KMS-11 (cell line): ENCODE data around the gene ADM2.

Experiments used
- H2AFZ ChIP-seq: fragments of 200-600 bp; sonication (generic); 2 replicates; pipeline ENCODE4 v1.6.1; 2016; ENCODE audit warnings: antibody characterized with exemption, mixed run types, low read depth
- H3K27ac ChIP-seq: fragments of 200-600 bp; sonication (generic); 2 replicates; pipeline ENCODE4 v1.6.1; 2016; ENCODE audit warnings: mild to moderate bottlenecking, mixed run types
- H3K27me3 ChIP-seq: fragments of 200-600 bp; sonication (generic); 2 replicates; pipeline ENCODE4 v1.6.1; 2017; ENCODE audit warnings: mild to moderate bottlenecking, low read depth, mixed run types, moderate library complexity; ENCODE audit not compliant: insufficient read depth
- H3K36me3 ChIP-seq: fragments of 200-600 bp; sonication (generic); 2 replicates; pipeline ENCODE4 v1.6.1; 2017; ENCODE audit warnings: mild to moderate bottlenecking, mixed run types; ENCODE audit not compliant: insufficient read depth
- H3K4me1 ChIP-seq: fragments of 200-600 bp; sonication (generic); 2 replicates; pipeline ENCODE4 v1.6.1; 2016; ENCODE audit warnings: mild to moderate bottlenecking, low read depth, mixed run types; ENCODE audit not compliant: poor library complexity, severe bottlenecking
- H3K4me2 ChIP-seq: fragments of 200-600 bp; sonication (generic); 2 replicates; pipeline ENCODE4 v1.7.0; 2016; ENCODE audit warnings: mild to moderate bottlenecking, mixed run types
- H3K4me3 ChIP-seq: fragments of 200-600 bp; sonication (generic); IDR thresholded peaks from 2 replicates; pipeline ENCODE4 v1.6.1; 2017; ENCODE audit warnings: low read depth, low read length, mixed read lengths; ENCODE audit not compliant: insufficient read depth
- H3K79me2 ChIP-seq: fragments of 200-600 bp; sonication (generic); 2 replicates; pipeline ENCODE4 v1.6.1; 2016; ENCODE audit warnings: low read depth, mixed run types; ENCODE audit not compliant: insufficient read depth
- H3K9ac ChIP-seq: fragments of 200-600 bp; sonication (generic); 2 replicates; pipeline ENCODE4 v1.6.1; 2016; ENCODE audit warnings: mild to moderate bottlenecking, mixed run types
- H4K20me1 ChIP-seq: fragments of 200-600 bp; sonication (generic); 2 replicates; pipeline ENCODE4 v1.6.1; 2016; ENCODE audit warnings: mild to moderate bottlenecking, mixed run types; ENCODE audit not compliant: insufficient read depth
- TF ChIP-seq, protein P1 (sequence below): fragments of 200-600 bp; sonication (generic); conservative IDR thresholded peaks from 2 replicates; pipeline ENCODE4 v1.6.1; 2017; ENCODE audit warnings: low read depth, mild to moderate bottlenecking, antibody characterized with exemption, low read length, moderate library complexity, mixed read lengths

The ADM2 gene

DNA sequence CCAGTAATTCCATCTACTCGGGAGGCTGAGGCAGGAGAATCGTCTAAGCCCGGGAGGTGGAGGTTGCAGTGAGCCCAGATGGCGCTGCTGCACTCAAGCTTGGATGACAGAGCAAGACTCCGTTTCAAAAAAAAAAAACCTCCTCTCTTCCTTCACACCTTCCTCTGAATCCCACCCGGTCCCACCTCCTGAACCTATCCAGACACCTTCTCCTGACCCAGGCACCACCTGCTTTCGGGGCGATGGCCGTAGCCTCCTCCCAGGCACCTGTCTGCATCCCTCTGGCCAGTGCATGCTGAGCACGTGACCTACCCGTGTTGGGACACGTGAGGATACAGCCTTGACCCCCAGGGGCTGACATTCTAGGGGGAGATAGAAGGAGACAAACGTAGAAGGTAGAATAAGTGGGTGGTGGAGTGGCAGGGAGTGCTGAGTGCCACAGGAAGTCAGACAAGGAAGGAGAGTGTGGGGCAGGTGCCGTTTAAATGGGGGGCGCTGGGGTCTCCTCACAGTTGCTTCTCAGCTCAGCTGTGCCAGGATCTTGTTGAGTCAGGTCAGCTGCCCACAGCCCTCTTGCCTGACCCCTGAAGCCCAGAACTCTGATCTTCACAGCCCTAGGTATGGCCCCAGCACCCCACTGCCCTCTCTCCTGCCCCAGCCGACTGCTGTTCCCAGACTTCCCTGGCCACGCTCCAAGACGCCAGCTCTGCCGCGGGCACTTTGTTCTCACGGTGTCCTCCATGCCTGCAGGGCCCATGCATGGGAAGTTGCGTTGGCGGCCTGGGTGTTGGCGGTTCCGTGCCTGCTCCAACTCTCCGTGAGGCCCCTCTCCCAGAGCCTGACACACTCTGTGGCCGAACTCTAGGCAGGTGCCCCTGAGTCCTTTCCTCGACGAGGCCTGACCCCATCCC, 4.1 kb downstream of the ADM2 start:
- TF ChIP-seq, protein P1, sequence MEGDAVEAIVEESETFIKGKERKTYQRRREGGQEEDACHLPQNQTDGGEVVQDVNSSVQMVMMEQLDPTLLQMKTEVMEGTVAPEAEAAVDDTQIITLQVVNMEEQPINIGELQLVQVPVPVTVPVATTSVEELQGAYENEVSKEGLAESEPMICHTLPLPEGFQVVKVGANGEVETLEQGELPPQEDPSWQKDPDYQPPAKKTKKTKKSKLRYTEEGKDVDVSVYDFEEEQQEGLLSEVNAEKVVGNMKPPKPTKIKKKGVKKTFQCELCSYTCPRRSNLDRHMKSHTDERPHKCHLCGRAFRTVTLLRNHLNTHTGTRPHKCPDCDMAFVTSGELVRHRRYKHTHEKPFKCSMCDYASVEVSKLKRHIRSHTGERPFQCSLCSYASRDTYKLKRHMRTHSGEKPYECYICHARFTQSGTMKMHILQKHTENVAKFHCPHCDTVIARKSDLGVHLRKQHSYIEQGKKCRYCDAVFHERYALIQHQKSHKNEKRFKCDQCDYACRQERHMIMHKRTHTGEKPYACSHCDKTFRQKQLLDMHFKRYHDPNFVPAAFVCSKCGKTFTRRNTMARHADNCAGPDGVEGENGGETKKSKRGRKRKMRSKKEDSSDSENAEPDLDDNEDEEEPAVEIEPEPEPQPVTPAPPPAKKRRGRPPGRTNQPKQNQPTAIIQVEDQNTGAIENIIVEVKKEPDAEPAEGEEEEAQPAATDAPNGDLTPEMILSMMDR = no peak
- no peaks in the 10 kb centered on the region for H4K20me1 ChIP-seq
- H3K79me2 ChIP-seq = no peaks in the 10 kb centered on the region
- no peaks in the 10 kb centered on the region for H3K36me3 ChIP-seq
- no peaks in the 10 kb centered on the region for H3K27me3 ChIP-seq
- H3K4me3 ChIP-seq = no peak overlapping the region
- H3K4me1 ChIP-seq = no peaks in the 10 kb centered on the region
- H3K9ac ChIP-seq = no peak overlapping the region
- no peak overlapping the region for H2AFZ ChIP-seq
- no peak overlapping the region for H3K4me2 ChIP-seq
- H3K27ac ChIP-seq = no peak overlapping the region

DNA sequence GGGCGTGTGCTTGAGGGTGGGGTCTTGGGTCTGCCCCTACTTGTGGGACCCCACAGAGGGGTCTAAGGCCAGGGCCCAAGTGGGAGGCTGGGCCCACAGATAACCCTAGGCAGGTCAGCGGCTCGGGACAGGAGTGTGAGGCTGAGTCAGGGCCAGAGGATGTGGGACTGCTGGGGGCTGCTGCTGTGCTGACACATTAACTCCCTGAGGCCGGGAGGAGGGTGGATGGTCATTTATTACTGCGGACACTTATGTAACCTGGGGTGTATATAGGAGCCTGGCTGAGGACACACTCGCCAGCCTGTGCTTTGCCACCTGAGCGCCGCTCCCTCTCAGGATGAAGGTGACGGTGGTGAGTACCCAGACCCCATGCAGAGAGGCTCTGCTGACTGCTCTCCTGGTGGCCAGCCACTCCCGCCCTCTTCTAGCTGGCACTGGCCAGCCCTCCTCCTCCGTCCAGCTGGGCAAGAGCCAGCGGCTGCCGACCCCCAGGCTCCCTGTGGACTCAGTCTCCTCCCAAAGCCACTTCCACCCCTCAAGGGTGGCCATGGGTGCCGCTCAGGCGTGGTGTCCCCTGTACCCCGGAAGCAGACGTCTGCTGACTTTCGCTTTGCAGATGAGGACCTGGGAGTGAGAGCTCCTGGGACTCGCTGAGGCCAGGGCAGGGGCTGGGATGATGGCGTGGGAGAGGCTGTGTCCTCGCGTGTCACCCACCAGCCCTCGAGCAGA, 5.4 kb downstream of the ADM2 start, which contains the start of gene MIOX:
MIOX (plus strand) TSS at position 299 of the 729 bp plus-strand sequence; CDS start at position 338, 39 bp downstream.
- Histone ChIP-seq H3K36me3 (no peaks in the 10 kb centered on the region), H2AFZ (no peak within 1 kb of the TSS), H3K79me2 (no peaks in the 10 kb centered on the region), H3K9ac (no peak within 1 kb of the TSS), H3K4me3 (no peak within 1 kb of the TSS), H3K27me3 (no peaks in the 10 kb centered on the region), H3K4me2 (no peak within 1 kb of the TSS), H4K20me1 (no peaks in the 10 kb centered on the region), H3K27ac (no peak within 1 kb of the TSS), H3K4me1 (no peaks in the 10 kb centered on the region)
- TF ChIP-seq, protein P1 = no peak

DNA sequence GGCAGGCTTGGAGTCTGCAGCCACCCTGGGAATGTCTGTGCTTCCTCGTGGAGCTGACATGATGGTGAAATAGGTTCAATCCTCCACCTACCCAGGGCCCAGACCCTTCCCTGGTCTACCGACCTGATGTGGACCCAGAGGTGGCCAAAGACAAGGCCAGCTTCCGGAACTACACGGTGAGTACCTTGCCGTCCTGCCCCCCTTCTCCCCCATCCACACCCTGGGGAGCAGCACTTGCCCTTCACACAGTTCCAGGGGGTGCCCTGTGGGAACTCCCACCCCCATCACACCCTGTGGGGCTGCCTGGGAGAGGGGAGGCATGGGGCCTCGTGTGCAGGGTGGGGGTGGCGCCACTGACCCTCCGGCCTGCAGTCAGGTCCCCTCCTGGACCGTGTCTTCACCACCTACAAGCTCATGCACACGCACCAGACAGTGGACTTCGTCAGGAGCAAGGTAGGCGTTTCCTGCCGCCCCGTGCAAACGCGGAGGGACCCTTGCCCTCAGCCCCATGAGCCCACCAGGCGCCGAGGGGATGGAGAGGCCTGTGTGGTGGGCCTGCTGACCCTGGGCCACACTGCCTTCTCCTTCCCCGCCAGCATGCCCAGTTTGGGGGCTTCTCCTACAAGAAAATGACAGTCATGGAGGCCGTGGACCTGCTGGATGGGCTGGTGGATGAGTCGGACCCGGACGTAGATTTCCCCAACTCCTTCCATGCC, 6.1 kb downstream of the ADM2 start:
- no peak overlapping the region for H3K4me3 ChIP-seq
- no peaks in the 10 kb centered on the region for H3K79me2 ChIP-seq
- no peak overlapping the region for H3K27ac ChIP-seq
- H3K4me2 ChIP-seq = no peak overlapping the region
- TF ChIP-seq, protein P1 = no peak
- no peaks in the 10 kb centered on the region for H3K4me1 ChIP-seq
- H4K20me1 ChIP-seq = no peaks in the 10 kb centered on the region
- no peaks in the 10 kb centered on the region for H3K36me3 ChIP-seq
- no peak overlapping the region for H2AFZ ChIP-seq
- no peak overlapping the region for H3K9ac ChIP-seq
- H3K27me3 ChIP-seq = no peaks in the 10 kb centered on the region

DNA sequence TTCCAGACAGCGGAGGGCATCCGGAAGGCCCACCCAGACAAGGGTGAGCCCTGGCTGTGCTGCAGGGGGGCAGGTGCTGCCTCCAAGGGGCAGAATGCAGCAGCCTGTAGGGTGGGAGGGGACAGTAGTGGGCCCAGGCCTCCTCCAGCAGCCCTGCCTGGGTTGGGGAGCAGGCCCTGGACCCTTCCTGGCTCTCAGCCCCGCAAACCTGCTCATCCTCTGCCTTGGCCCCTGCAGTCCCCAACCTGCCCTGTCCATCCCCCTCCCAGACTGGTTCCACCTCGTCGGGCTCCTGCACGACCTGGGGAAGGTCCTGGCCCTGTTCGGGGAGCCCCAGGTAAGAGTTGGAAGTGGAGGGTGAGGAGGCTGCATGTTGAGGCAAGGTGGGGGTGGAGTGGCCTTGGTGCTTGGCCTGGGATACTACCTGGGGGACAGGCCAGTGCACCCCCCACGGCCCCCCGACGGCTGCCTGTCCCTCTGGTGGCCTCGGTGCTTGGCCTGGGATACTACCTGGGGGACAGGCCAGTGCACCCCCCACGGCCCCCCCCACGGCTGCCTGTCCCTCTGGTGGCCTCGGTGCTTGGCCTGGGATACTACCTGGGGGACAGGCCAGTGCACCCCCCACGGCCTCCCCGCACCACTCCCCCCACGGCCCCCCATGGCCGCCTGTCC, 6.8 kb downstream of the ADM2 start:
- no peak overlapping the region for H3K9ac ChIP-seq
- H3K79me2 ChIP-seq = no peaks in the 10 kb centered on the region
- H4K20me1 ChIP-seq = no peaks in the 10 kb centered on the region
- no peak overlapping the region for H3K27ac ChIP-seq
- TF ChIP-seq, protein P1 = no peak
- H3K4me1 ChIP-seq = no peaks in the 10 kb centered on the region
- H3K36me3 ChIP-seq = no peaks in the 10 kb centered on the region
- H3K27me3 ChIP-seq = no peaks in the 10 kb centered on the region
- H3K4me2 ChIP-seq = no peak overlapping the region
- no peak overlapping the region for H2AFZ ChIP-seq
- no peak overlapping the region for H3K4me3 ChIP-seq
